ENCODE measurements around the gene SIPA1L3.

DNA sequence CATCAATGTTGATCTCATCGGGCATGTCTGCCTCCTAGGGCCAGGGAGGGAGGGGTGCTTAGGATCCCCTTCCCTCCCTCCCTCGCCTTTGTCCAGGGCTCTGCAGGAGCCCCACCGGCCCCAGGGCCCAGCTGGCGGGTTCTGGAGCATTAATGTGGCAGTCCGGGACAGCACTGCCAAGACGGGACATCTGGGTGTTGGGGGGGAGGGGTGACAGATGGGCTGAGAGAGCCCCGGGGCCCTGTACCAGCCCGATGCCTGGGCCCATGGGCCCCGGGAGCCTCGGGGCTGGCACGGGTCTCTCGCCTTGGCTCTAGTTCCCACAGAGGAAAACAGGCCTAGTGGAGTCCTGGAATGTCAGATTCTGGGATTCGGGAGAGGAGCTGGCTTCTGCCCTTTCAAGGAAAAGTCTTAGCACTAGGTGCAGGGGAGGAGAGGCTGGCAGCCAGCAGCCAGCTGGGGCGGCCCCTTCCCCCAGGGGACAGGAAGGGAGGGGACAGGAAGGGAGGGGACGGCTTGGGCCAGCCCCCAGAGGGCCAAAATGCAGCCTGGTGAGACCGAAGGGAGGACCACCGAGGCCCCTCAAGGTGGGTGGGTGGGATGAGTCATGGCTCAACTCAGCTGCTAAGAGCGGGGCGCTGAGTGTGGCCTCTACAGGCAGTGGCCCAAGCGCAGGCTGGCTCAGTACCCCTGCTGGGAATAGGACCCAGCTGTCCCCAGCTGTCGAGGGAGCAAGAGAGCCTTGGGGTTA is 346.1 kb downstream of the SIPA1L3 start:
- TF ChIP-seq ZNF445 (CRISPR knock-in tag; IDR thresholded peaks at IDR 0.05; ENCODE audit: low read depth) (no peak), SIN3A (IDR thresholded peaks at IDR 0.05; ENCODE audit: borderline replicate concordance in 2 of 2, control insufficient read depth in 1 of 2, low read depth in 2 of 2, low read length in 2 of 2) (no peak), ELF1 (tag; IDR thresholded peaks at IDR 0.05) (no peak), ZNF121 (CRISPR knock-in tag; conservative IDR thresholded peaks at IDR 0.05) (no peak), ZNF232 (CRISPR knock-in tag; IDR thresholded peaks at IDR 0.05) (no peak), HNRNPK (IDR thresholded peaks at IDR 0.05; ENCODE audit: low read depth, low read length, poor library complexity, severe bottlenecking) (no peak), ZNF766 (CRISPR knock-in tag; conservative IDR thresholded peaks at IDR 0.05) (no peak), ZNF707 (CRISPR knock-in tag; conservative IDR thresholded peaks at IDR 0.05) (no peak), RAD21 (CRISPR knock-in tag; conservative IDR thresholded peaks at IDR 0.05 in 1 of 2, IDR thresholded peaks at IDR 0.05 in 1 of 2) (no peak), POLR2A (conservative IDR thresholded peaks at IDR 0.05) (no peak)
- TF ChIP-seq, protein P1, sequence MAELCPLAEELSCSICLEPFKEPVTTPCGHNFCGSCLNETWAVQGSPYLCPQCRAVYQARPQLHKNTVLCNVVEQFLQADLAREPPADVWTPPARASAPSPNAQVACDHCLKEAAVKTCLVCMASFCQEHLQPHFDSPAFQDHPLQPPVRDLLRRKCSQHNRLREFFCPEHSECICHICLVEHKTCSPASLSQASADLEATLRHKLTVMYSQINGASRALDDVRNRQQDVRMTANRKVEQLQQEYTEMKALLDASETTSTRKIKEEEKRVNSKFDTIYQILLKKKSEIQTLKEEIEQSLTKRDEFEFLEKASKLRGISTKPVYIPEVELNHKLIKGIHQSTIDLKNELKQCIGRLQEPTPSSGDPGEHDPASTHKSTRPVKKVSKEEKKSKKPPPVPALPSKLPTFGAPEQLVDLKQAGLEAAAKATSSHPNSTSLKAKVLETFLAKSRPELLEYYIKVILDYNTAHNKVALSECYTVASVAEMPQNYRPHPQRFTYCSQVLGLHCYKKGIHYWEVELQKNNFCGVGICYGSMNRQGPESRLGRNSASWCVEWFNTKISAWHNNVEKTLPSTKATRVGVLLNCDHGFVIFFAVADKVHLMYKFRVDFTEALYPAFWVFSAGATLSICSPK (IDR thresholded peaks at IDR 0.05; ENCODE audit: borderline replicate concordance) = no peak
- TF ChIP-seq, protein P2, sequence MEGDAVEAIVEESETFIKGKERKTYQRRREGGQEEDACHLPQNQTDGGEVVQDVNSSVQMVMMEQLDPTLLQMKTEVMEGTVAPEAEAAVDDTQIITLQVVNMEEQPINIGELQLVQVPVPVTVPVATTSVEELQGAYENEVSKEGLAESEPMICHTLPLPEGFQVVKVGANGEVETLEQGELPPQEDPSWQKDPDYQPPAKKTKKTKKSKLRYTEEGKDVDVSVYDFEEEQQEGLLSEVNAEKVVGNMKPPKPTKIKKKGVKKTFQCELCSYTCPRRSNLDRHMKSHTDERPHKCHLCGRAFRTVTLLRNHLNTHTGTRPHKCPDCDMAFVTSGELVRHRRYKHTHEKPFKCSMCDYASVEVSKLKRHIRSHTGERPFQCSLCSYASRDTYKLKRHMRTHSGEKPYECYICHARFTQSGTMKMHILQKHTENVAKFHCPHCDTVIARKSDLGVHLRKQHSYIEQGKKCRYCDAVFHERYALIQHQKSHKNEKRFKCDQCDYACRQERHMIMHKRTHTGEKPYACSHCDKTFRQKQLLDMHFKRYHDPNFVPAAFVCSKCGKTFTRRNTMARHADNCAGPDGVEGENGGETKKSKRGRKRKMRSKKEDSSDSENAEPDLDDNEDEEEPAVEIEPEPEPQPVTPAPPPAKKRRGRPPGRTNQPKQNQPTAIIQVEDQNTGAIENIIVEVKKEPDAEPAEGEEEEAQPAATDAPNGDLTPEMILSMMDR (IDR thresholded peaks at IDR 0.05 in 2 of 3, conservative IDR thresholded peaks at IDR 0.05 in 1 of 3; ENCODE audit: insufficient read depth in 2 of 3, low read depth in 1 of 3, low read length in 3 of 3) = no peak
- TF ChIP-seq, protein P3, sequence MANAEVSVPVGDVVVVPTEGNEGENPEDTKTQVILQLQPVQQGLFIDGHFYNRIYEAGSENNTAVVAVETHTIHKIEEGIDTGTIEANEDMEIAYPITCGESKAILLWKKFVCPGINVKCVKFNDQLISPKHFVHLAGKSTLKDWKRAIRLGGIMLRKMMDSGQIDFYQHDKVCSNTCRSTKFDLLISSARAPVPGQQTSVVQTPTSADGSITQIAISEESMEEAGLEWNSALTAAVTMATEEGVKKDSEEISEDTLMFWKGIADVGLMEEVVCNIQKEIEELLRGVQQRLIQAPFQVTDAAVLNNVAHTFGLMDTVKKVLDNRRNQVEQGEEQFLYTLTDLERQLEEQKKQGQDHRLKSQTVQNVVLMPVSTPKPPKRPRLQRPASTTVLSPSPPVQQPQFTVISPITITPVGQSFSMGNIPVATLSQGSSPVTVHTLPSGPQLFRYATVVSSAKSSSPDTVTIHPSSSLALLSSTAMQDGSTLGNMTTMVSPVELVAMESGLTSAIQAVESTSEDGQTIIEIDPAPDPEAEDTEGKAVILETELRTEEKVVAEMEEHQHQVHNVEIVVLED (CRISPR knock-in tag; IDR thresholded peaks at IDR 0.05) = no peak

Measured in K562 (cell line).